ENCODE results near the gene PLS3. TPM values are rescaled to one million over a fixed set of nuclear protein-coding genes. Genes with fewer than 3 reads are reported as not detected.
A peak's percentile ranks its signal among the peaks of the same experiment; 100 is the strongest.

Gene PLS3
- total RNA-seq, 1 donor from 2014 or later = 382 TPM

GRCh38 chrX:115560211-115560977 is 580 bp upstream of the PLS3 start:
- H3K27ac ChIP-seq = peak overlapping the region; percentile 84
- intact Hi-C loops (cut with DNase I) = no loop called here
- H3K4me1 ChIP-seq = no peaks in the 10 kb centered on the region
- no peaks in the 10 kb centered on the region for H3K9me3 ChIP-seq
- DNase-seq (ENCODE audit: extremely low spot score in 2 of 2) = no peak
- TF ChIP-seq POLR2A (IDR thresholded peaks at IDR 0.05) = no peak
- no peak for TF ChIP-seq POLR2AphosphoS5 (IDR thresholded peaks at IDR 0.05; ENCODE audit: insufficient read depth in 1 of 2, low read depth in 1 of 2)
- no peak for TF ChIP-seq CTCF (IDR thresholded peaks at IDR 0.05)
- H3K36me3 ChIP-seq = no peaks in the 10 kb centered on the region
- peaks cover 7% of the 10 kb centered on the region for H3K27me3 ChIP-seq
- peak overlapping the region; percentile 60 to 61 for H3K4me3 ChIP-seq

DNA sequence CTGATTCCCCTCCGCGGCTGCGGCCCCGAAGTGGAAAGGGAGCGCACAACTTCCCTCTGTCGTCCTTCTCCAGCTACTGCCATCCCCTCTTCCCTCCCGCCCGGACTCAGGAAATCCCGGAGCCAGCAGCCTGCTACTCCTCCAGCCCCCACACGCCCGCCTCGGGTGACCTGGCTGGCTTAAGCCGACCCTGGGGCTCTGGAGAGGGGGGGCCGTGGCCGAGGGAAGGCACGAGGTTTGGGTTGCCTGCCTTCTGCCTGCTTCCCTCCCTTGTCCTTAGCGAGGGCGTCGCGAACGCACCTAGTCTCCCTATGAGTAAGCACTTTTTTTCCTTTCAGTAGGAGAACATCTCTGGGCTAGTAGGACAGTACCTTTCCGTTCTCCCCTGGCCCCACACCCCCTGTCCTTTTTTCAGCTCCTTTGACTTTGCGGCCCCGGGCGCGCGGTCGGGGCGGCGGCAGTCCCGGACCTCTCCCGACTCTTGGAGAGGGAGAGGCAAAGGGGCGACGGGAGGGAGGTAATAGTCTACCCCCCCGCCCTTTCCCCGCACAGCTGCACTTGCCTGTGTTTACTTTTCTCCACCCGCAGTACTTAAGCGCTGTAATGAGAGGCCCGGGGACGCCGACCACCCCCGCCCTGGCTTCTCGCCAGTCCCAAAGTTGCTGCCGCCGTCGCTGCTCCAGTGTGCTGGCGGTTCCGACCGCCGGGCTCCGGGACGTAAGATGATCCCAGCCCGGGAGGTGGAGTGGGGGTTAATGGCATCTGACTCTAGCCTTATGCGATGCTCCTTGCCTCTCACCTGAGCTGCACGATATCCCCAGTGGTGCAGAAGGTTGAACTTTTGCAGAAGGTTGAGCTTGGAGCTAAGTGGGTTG is 868 bp downstream of the PLS3 start:
- intact Hi-C loops (cut with DNase I) = no loop called here
- TF ChIP-seq CTCF (IDR thresholded peaks at IDR 0.05) (no peak), POLR2AphosphoS5 (IDR thresholded peaks at IDR 0.05; ENCODE audit: insufficient read depth in 1 of 2, low read depth in 1 of 2) (peak in 1 of 2 donors; percentile 14), POLR2A (IDR thresholded peaks at IDR 0.05) (no peak)
- H3K36me3 ChIP-seq = no peaks in the 10 kb centered on the region
- DNase-seq (ENCODE audit: extremely low spot score in 2 of 2) = peak in 1 of 2 donors; percentile 85
- H3K4me3 ChIP-seq = peak overlapping the region; percentile 60 to 61
- no peaks in the 10 kb centered on the region for H3K4me1 ChIP-seq
- H3K27me3 ChIP-seq = peaks cover 7% of the 10 kb centered on the region
- H3K9me3 ChIP-seq = no peaks in the 10 kb centered on the region
- peak overlapping the region; percentile 84 for H3K27ac ChIP-seq

DNA sequence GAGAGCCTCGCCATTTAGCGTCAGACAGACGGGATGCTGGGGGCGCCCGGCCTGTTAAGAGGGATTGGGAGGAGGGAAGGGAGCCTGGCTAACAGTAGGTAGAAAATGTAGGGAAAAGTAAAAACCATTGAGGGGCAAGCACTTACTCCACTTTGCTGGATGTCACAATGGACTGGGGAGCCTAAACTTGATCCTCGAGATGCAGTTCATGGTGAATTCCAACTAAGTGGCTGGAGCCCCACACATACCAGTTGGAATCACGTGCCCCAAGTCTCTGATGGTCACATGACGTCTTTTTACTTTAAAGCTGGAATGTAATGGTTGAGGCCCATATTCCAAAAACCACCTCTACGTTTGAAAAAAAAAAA is 1.5 kb downstream of the PLS3 start:
- TF ChIP-seq POLR2AphosphoS5 (IDR thresholded peaks at IDR 0.05; ENCODE audit: insufficient read depth in 1 of 2, low read depth in 1 of 2) (no peak), CTCF (IDR thresholded peaks at IDR 0.05) (no peak), POLR2A (IDR thresholded peaks at IDR 0.05) (no peak)
- intact Hi-C loops (cut with DNase I) = no loop called here

DNA sequence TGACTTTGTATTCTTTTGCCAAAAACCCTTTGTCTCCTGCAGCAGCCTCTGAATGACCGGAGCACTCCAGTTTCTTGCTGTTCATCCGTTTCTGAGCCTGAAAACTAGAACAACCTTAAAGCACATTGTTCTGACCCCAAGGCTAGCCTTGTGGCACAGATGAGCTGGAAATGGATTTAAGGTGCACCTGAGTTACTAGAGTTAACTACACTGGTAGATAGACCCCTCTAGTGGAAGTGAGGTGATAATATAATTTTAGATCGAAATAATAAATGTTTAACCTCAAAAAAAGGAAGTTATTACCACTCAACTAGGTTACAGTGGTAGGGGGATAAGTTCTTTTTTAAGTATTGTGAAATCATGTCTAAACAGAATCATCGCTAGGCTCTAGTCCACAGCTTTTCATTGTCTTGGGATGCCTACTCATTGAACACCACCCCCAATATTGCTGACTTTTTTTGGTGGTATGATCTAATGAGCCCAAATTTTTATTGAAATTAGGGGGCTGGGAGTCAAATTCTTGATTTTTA is 2.7 kb downstream of the PLS3 start:
- H3K4me3 ChIP-seq = no peak overlapping the region
- H3K27ac ChIP-seq = peak overlapping the region; percentile 84
- H3K4me1 ChIP-seq = no peaks in the 10 kb centered on the region
- TF ChIP-seq CTCF (IDR thresholded peaks at IDR 0.05) (no peak), POLR2AphosphoS5 (IDR thresholded peaks at IDR 0.05; ENCODE audit: insufficient read depth in 1 of 2, low read depth in 1 of 2) (no peak), POLR2A (IDR thresholded peaks at IDR 0.05) (no peak)
- no peak for DNase-seq (ENCODE audit: extremely low spot score in 2 of 2)
- H3K36me3 ChIP-seq = no peaks in the 10 kb centered on the region
- no peaks in the 10 kb centered on the region for H3K9me3 ChIP-seq
- intact Hi-C loops (cut with DNase I) = no loop called here
- peaks cover 7% of the 10 kb centered on the region for H3K27me3 ChIP-seq

More for the DNA sequence above, 1.5 kb downstream of the PLS3 start:
- no peaks in the 10 kb centered on the region for H3K36me3 ChIP-seq
- no peaks in the 10 kb centered on the region for H3K4me1 ChIP-seq
- DNase-seq (ENCODE audit: extremely low spot score in 2 of 2) = no peak
- peaks cover 7% of the 10 kb centered on the region for H3K27me3 ChIP-seq
- H3K27ac ChIP-seq = peak overlapping the region; percentile 84
- H3K9me3 ChIP-seq = no peaks in the 10 kb centered on the region
- H3K4me3 ChIP-seq = peak overlapping the region; percentile 60 to 61
